ENCODE measurements around the gene TREM2. TPM values are rescaled to one million over a fixed set of nuclear protein-coding genes. Genes with fewer than 3 reads are reported as not detected.

The TREM2 gene
- total and polyA plus RNA-seq, 10 of the 15 experiments (the other 5 are each of a cell fraction or from before 2014, with no cell fraction given) = not detected

GRCh38 chr6:41175084-41175483, 12.2 kb upstream of the TREM2 start (continued):
- no peak for TF ChIP-seq ZNF384 (IDR thresholded peaks at IDR 0.05; ENCODE audit: borderline replicate concordance, low read depth, low read length)
- TF ChIP-seq MYC (IDR thresholded peaks at IDR 0.05; ENCODE audit: insufficient read depth, insufficient read length, insufficient replicate concordance, low read length, severe bottlenecking) = no peak
- no peak for TF ChIP-seq CREM (IDR thresholded peaks at IDR 0.05; ENCODE audit: low read depth)
- TF ChIP-seq EGR1 (IDR thresholded peaks at IDR 0.05; ENCODE audit: borderline replicate concordance in 1 of 2, low read depth in 2 of 2, low read length in 2 of 2) = no peak
- TF ChIP-seq YBX1 (IDR thresholded peaks at IDR 0.05) = no peak
- TF ChIP-seq RELA (IDR thresholded peaks at IDR 0.05; ENCODE audit: borderline replicate concordance, partially characterized antibody) = no peak
- TF ChIP-seq SPI1 (IDR thresholded peaks at IDR 0.05; ENCODE audit: borderline replicate concordance, insufficient read depth, low read depth, low read length) = no peak
- no peak for TF ChIP-seq NRF1 (conservative IDR thresholded peaks at IDR 0.05; ENCODE audit: low read depth, low read length)
- no peak for TF ChIP-seq NBN (IDR thresholded peaks at IDR 0.05)
- no peak for TF ChIP-seq KDM1A (IDR thresholded peaks at IDR 0.05; ENCODE audit: borderline replicate concordance)
- no peak for TF ChIP-seq HDGF (IDR thresholded peaks at IDR 0.05)
- no peak for TF ChIP-seq IKZF1 (conservative IDR thresholded peaks at IDR 0.05)

GRCh38 chr6:41174610-41175009, 11.7 kb upstream of the TREM2 start:
- Histone ChIP-seq H3K36me3 (ENCODE audit: control insufficient read depth in 2 of 2, insufficient read depth in 2 of 2, low read length in 1 of 2) (no peaks in the 10 kb centered on the region), H3K9ac (ENCODE audit: control insufficient read depth, insufficient read depth, low read length) (no peak overlapping the region), H3K79me2 (ENCODE audit: control insufficient read depth, insufficient read depth, low read length) (no peaks in the 10 kb centered on the region), H3K27ac (ENCODE audit: control insufficient read depth, insufficient read depth) (no peak overlapping the region), H3K4me3 (no peak overlapping the region), H3K27me3 (replicated peaks in 1 of 2; ENCODE audit: control insufficient read depth in 2 of 2, insufficient read depth in 2 of 2, low read length in 1 of 2) (no peaks in the 10 kb centered on the region), H3K4me1 (ENCODE audit: control insufficient read depth, insufficient read depth, low read length) (no peaks in the 10 kb centered on the region), H4K20me1 (ENCODE audit: control insufficient read depth, insufficient read depth) (no peaks in the 10 kb centered on the region), H2AFZ (ENCODE audit: control insufficient read depth, low read depth, low read length) (no peak overlapping the region), H3K4me2 (ENCODE audit: control insufficient read depth, insufficient read depth) (no peak overlapping the region), H3K9me3 (replicated peaks; ENCODE audit: control insufficient read depth, insufficient read depth, low read length) (no peaks in the 10 kb centered on the region)
- RAD21 ChIA-PET (ENCODE audit: unreplicated experiment) = no interaction called here
- no peak for DNase-seq (ENCODE audit: low read depth, low spot score)
- WGBS (ENCODE audit: insufficient coverage, insufficient replicate concordance, low lambda C conversion rate, missing lambda C conversion rate) = 0% methylated on average over 2 of the region's 2 CpGs
- SMC1A ChIA-PET (ENCODE audit: uncharacterized antibody, unreplicated experiment) = interaction anchor here (1.2 kb wide), 1 partner anchor 17 kb away, joined by 3 read pairs; no protein-coding TSS in a partner anchor
- CTCF ChIA-PET = no interaction called here
- POLR2A ChIA-PET = no interaction called here
- BruUV-seq (replicated peaks) = no TSS peak
- TF ChIP-seq, protein P1, sequence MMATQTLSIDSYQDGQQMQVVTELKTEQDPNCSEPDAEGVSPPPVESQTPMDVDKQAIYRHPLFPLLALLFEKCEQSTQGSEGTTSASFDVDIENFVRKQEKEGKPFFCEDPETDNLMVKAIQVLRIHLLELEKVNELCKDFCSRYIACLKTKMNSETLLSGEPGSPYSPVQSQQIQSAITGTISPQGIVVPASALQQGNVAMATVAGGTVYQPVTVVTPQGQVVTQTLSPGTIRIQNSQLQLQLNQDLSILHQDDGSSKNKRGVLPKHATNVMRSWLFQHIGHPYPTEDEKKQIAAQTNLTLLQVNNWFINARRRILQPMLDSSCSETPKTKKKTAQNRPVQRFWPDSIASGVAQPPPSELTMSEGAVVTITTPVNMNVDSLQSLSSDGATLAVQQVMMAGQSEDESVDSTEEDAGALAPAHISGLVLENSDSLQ (IDR thresholded peaks at IDR 0.05) = peak; percentile 69; the same call in 1 of the 2 replicates
- no peak for TF ChIP-seq ETV6 (conservative IDR thresholded peaks at IDR 0.05 in 1 of 2, IDR thresholded peaks at IDR 0.05 in 1 of 2; ENCODE audit: borderline replicate concordance in 1 of 2, low read depth in 1 of 2)
- in situ Hi-C loops (cut with MboI) = no loop called here
- peak; percentile 54 for ATAC-seq
- intact Hi-C loops (cut with micrococcal nuclease; ENCODE audit: unreplicated experiment) = no loop called here
- no peak for FAIRE-seq
